H1 (cell line): ENCODE results near the gene STARD13. TPM values are rescaled to one million over a fixed set of nuclear protein-coding genes. Genes with fewer than 3 reads are reported as not detected.

ENCODE experiments used
- BRCA1 ChIP-seq: IDR thresholded peaks from 2 replicates; pipeline ENCODE4 v1.6.1; 2012; ENCODE audit warnings: low read depth, low read length, improper control_type of control experiment
- CEBPB ChIP-seq: IDR thresholded peaks from 2 replicates; pipeline ENCODE4 v1.6.1; 2012; ENCODE audit warnings: low read depth, low read length
- JUND ChIP-seq: IDR thresholded peaks from 2 replicates; pipeline ENCODE4 v1.6.1; 2011; ENCODE audit warnings: mild to moderate bottlenecking, improper control_type of control experiment, low read length
- NANOG ChIP-seq: IDR thresholded peaks from 2 replicates; pipeline ENCODE4 v1.6.1; 2011; ENCODE audit warnings: low read length, low read depth, mild to moderate bottlenecking, inconsistent platforms; ENCODE audit not compliant: insufficient read depth, poor library complexity, severe bottlenecking
- RXRA ChIP-seq: IDR thresholded peaks from 2 replicates; pipeline ENCODE4 v1.6.1; 2011; ENCODE audit warnings: low read depth, mild to moderate bottlenecking, low read length, moderate library complexity; ENCODE audit not compliant: insufficient read depth
- SIRT6 ChIP-seq: IDR thresholded peaks from one replicate; pipeline ENCODE4 v1.7.1; 2012; ENCODE audit warnings: low read length, inconsistent platforms
- polyA plus RNA-seq, 7 experiments: library from polyadenylated mRNA; depleted of rRNA in 3 of 7; stranded (reverse) in 5 of 7; unstranded in 2 of 7; fragments of >200 nt in 5 of 7; fragments of 200-250 nt in 2 of 7; gene quantifications; 1 replicate in 5 of 7; 2 replicates in 1 of 7; 4 replicates in 1 of 7; pipeline versions ENCODE4 v1.2.1 to v1.2.3, GENCODE V29; 2011 to 2013; ENCODE audit warnings: missing spikeins in 2 of 7, mixed read lengths in 2 of 7
- total RNA-seq: library from RNA; stranded (reverse); fragmentation: NEBNext Ultra II Directional; extraction: Animal tissue kit (Norgen Biotek cat#: 25700); gene quantifications from 2 replicates; pipeline ENCODE4 v1.2.1, GENCODE V29; 2021

STARD13 gene
- total and polyA plus RNA-seq, 2 of the 8 experiments (the other 6 are each of a cell fraction or from before 2014, with no cell fraction given), result 0.82 to 2.9 TPM

DNA sequence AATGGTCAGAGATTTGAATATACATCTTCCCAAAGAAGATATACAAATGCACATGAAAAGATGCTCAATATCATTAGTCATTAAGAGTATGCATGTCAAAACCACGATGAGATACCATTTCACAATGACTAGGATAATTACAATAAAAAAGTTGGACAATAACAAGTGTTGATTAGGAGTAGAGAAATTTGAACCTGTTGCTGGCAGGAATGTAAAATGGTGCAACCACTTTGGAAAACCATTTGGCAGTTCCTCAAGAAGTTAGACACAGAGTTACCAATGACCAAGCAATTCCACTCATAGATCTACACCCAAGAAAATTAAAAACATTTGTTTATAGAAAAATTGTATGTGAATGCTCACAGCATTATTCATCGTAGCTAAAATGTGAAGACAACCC is 33.2 kb upstream of the STARD13 start (continued):
- TF ChIP-seq JUND, result no peak
- no peak for TF ChIP-seq NANOG
- TF ChIP-seq RXRA, result no peak
- no peak for TF ChIP-seq CEBPB
- no peak for TF ChIP-seq SIRT6
- no peak for TF ChIP-seq BRCA1
- TF ChIP-seq, all 59 proteins: peak for 0
